Effector memory CD8-positive, alpha-beta T cell (primary cell): Measurements from ENCODE around the gene GRIPAP1.

ENCODE experiments used
- ATAC-seq: fragments of 150-1000 bp; cut with Tn5 transposase; replicated peaks from 2 replicates; pipeline ENCODE4 v1.10.0; 2021; ENCODE audit warnings: mild to moderate bottlenecking, moderate library complexity
- DNase-seq, 3 experiments: peaks; one replicate each; pipeline ENCODE4 v3.0.0; 2021
- H3K27ac Mint-ChIP-seq, 2 donors: one replicate each; pipeline ENCODE4 v1.8.0; 2022; ENCODE audit warnings: mild to moderate bottlenecking in 2 of 2, mixed read lengths in 2 of 2, moderate library complexity in 2 of 2
- H3K27me3 Mint-ChIP-seq, 2 donors: one replicate each; pipeline ENCODE4 v1.8.0; 2022; ENCODE audit warnings: mixed read lengths in 2 of 2
- H3K36me3 Mint-ChIP-seq: one replicate; pipeline ENCODE4 v1.8.0; 2022; ENCODE audit warnings: mild to moderate bottlenecking, moderate library complexity, mixed read lengths; ENCODE audit not compliant: insufficient read depth
- H3K4me1 Mint-ChIP-seq, 2 donors: one replicate each; pipeline ENCODE4 v1.8.0; 2022; ENCODE audit warnings: low read depth in 2 of 2, mixed read lengths in 2 of 2
- H3K4me3 Mint-ChIP-seq, 2 donors: one replicate each; pipeline ENCODE4 v1.8.0; 2022; ENCODE audit warnings: mild to moderate bottlenecking in 2 of 2, mixed read lengths in 2 of 2, moderate library complexity in 2 of 2
- H3K9me3 Mint-ChIP-seq, 2 donors: one replicate each; pipeline ENCODE4 v1.8.0; 2022; ENCODE audit warnings: mixed read lengths in 2 of 2

GRIPAP1 gene

DNA sequence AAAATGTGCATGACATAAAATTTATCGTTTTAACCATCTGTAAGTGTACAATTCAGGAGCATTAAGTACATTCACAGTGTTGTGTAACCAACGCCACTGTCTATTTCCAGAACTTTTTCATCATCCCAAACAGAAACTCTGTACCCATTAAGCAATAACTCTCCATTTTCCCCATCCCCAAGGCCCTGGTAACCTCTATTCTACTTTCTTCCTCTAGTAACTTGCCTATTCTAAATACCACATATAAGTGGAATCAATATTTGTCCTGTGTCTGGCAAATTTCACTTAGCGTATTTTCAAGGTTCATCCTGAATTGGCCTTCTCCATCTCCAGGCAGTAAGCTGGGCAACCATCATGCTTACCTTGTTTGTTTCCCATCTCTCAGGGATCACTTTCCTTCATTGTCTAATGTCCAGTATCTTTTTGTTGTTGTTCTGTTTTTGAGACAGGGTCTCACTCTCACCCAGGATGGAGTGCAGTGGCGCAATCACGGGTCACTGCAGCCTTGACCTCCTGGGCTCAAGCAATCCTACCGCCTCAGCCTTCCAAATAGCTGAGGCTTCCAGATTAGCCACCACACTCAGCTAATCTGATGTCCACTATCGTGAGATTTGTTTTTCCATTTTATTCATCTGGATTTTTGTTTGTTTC lies 17.7 kb upstream of the GRIPAP1 start:
- Mint-ChIP-seq H3K27ac (no peak overlapping the region), H3K4me3 (no peak overlapping the region), H3K4me1 (no peaks in the 10 kb centered on the region), H3K9me3 (no peaks in the 10 kb centered on the region), H3K27me3 (no peaks in the 10 kb centered on the region), H3K36me3 (peaks cover 4% of the 10 kb centered on the region)
- no peak for DNase-seq
- ATAC-seq: no peak

DNA sequence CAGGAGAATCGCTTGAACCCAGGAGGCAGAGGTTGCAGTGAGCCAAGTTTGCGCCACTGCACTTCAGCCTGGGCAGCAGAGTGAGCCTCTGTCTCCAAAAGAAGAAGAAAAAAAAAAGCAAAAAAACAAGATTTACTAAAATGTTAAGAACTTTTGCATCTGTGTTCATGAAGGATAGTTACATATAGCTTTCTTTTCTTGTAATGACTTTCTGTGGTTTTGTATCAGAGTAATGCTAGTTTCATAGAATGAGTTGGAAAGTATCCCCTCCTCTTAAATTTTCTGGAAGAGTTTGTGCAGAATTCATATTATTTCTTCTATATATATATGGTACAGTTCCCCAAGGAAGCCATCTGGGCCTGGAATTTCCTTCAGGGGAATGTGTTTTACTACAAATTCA lies 17.0 kb upstream of the GRIPAP1 start:
- no peaks in the 10 kb centered on the region for H3K27me3 Mint-ChIP-seq
- no peak for ATAC-seq
- no peaks in the 10 kb centered on the region for H3K4me1 Mint-ChIP-seq
- H3K36me3 Mint-ChIP-seq: peaks cover 4% of the 10 kb centered on the region
- no peaks in the 10 kb centered on the region for H3K9me3 Mint-ChIP-seq
- no peak for DNase-seq
- H3K27ac Mint-ChIP-seq: no peak overlapping the region
- H3K4me3 Mint-ChIP-seq: no peak overlapping the region

DNA sequence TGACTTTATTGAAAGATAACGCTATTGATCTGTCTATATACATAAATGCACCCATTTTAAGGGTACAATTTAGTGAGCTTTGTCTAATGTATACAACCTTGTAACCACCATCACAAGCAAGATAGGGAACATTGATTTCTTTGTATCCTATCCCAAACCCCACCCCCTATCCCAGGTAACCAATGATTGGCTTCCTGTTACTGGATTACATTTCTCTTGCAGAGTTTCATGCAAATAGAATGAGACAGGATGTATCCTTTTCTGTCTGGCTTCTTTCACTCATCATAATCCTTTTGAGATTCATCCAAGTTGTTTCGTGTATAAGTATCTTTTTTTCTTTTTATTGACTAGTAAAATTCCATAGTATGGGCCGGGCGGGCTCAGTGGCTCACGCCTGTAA lies 1.6 kb upstream of the GRIPAP1 start:
- Mint-ChIP-seq H3K27ac (peak overlapping the region in 1 of 2 donors; percentile 58), H3K27me3 (no peaks in the 10 kb centered on the region), H3K36me3 (peaks cover 31% of the 10 kb centered on the region), H3K9me3 (no peaks in the 10 kb centered on the region), H3K4me1 (peaks cover 13 to 15% of the 10 kb centered on the region in 2 donors), H3K4me3 (peak overlapping the region; percentile 37 to 41)
- ATAC-seq (no peak), DNase-seq (no peak)

DNA sequence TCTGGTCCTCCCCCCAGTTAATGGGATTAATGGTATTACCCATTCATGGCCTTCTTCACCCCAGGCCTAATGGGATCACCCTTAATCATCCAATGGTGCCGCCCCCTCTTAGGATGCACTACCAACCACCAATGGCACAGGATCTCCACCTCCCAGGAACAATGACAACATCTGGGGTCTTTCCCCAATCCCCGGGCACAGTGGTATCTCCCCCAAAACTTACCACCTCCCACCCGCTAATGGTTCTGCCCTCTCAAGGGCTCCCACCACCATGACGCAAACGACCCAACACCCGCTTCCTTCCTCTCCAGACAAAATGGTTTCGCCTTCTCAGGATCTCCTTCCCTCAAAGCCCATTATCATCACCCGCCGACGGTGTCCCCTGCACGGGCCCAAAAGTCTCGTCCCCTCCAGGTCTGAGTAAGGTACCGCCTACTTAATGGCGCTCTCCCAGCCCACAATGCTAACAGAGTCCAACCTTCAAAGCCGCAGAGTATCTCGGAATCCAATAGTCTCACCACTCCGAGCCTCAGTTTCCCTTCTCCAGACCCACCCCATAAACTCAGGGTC lies 458 bp downstream of the GRIPAP1 start:
- Mint-ChIP-seq H3K9me3 (no peaks in the 10 kb centered on the region), H3K27me3 (no peaks in the 10 kb centered on the region), H3K4me1 (peaks cover 23 to 30% of the 10 kb centered on the region in 2 donors), H3K4me3 (peak overlapping the region; percentile 98 to 99), H3K36me3 (peaks cover 40% of the 10 kb centered on the region), H3K27ac (peak overlapping the region; percentile 99 to 100)
- ATAC-seq (peak; percentile 68), DNase-seq (peak; percentile 57 to 62 (median 60))

DNA sequence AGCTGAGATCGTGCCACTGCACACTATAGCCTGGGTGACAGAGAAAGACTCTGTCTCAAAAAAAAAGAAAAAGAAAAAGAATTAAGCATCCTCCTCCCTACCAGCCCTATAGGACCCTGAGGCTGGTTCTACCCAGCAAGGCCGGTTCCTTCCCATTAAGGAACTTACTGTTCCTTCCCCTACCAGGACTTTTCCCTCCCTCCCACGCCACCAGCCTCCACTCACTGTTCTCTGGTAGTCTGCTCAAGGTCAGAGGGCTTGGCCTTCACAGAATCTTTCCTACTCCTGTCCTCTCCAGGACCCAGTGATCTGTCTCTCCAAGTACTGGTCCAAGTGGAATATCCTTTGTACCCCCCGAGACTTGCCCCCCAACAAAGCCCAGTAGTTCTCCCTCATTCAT lies 1.4 kb downstream of the GRIPAP1 start:
- Mint-ChIP-seq H3K36me3 (peaks cover 42% of the 10 kb centered on the region), H3K27me3 (no peaks in the 10 kb centered on the region), H3K27ac (peak overlapping the region; percentile 99 to 100), H3K9me3 (no peaks in the 10 kb centered on the region), H3K4me3 (peak overlapping the region; percentile 98 to 99), H3K4me1 (peaks cover 23 to 30% of the 10 kb centered on the region in 2 donors)
- ATAC-seq (no peak), DNase-seq (no peak)

DNA sequence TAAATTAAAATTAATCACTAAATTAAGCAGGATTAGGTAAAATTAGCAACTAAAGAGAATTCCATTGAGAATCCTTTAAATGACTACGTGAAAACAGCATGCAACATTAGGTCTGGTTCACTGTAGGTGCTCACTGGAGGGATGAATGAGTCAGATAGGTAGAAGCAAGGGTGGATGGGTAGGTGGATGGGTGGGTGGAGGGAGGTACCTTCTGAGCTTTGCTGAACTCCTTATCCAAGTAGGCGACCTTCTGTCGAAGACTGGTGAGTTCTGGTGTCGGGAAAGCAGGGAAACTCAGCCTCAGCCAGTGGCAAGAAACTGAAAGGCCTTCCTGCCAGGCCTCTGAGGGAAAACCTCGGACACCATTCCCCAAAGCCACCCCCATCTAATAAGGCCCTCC lies 3.0 kb downstream of the GRIPAP1 start:
- DNase-seq (no peak), ATAC-seq (no peak)
- Mint-ChIP-seq H3K27ac (no peak overlapping the region), H3K4me3 (no peak overlapping the region), H3K36me3 (peaks cover 46% of the 10 kb centered on the region), H3K4me1 (peaks cover 27 to 36% of the 10 kb centered on the region in 2 donors), H3K9me3 (no peaks in the 10 kb centered on the region), H3K27me3 (no peaks in the 10 kb centered on the region)

DNA sequence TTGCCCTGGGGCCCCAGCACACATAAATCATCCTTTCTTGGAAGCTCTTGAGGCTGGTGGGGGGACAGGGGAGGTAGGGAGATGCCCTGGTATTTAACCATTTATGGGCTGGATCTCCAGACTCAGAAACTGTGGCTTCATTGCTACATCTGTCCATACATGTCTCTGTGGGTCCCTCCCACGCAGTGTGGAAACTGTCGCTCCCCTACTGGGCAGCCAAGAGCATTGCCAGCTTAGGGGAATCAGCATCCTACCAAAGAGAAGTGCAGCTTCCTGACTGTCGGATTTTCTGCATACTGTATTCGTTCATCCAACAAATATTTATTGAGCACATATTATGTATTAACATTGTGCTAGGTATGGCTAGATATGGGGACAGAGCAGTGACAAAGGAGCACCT lies 3.7 kb downstream of the GRIPAP1 start:
- Mint-ChIP-seq H3K4me1 (peaks cover 27 to 36% of the 10 kb centered on the region in 2 donors), H3K36me3 (peaks cover 45% of the 10 kb centered on the region), H3K27me3 (no peaks in the 10 kb centered on the region), H3K27ac (no peak overlapping the region), H3K4me3 (no peak overlapping the region), H3K9me3 (no peaks in the 10 kb centered on the region)
- ATAC-seq (no peak), DNase-seq (no peak)

DNA sequence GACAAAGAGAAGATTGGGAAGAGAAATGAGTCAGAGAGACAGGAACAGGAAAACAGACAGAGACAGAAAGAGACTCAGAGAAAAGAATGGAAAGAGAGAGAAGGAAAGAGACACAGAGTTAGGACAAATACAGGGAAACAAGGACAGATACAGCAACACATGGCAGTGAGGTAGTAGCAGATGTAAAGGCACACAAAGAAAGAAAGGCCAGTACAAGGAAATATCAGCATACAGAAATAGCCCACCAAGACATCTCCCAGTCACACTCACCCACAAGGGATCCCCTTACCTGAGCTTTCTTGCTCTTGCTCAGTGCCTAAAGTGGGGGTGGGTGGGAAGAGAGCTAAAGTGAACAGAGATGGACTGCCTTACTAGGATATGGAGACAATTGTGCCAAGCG lies 4.2 kb downstream of the GRIPAP1 start:
- ATAC-seq (no peak), DNase-seq (no peak)
- Mint-ChIP-seq H3K4me3 (peak overlapping the region in 1 of 2 donors; percentile 21), H3K9me3 (no peaks in the 10 kb centered on the region), H3K27me3 (no peaks in the 10 kb centered on the region), H3K27ac (peak overlapping the region in 1 of 2 donors; percentile 81), H3K4me1 (peaks cover 27 to 36% of the 10 kb centered on the region in 2 donors), H3K36me3 (peaks cover 43% of the 10 kb centered on the region)

DNA sequence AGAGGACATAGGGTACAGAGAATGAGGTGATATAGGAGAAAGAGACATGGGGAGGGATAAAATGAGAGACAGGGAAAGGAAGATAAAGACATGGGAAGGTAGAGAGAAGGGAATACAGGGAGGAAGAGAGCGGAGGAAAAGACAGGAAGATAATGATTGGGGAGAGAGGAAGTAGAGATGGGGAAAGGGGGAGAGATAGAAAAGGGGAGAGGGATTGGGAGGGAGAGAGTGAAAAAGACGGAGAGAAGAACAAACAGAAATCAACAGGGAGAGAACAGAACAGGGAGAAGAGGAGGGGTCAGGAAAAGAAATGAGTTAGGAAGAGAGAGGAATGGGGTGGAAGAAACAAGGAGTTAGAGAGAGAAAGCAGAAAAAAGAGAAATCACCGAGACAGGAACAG lies 4.6 kb downstream of the GRIPAP1 start:
- peaks cover 27 to 36% of the 10 kb centered on the region in 2 donors for H3K4me1 Mint-ChIP-seq
- ATAC-seq: no peak
- peak overlapping the region in 1 of 2 donors; percentile 81 for H3K27ac Mint-ChIP-seq
- no peaks in the 10 kb centered on the region for H3K9me3 Mint-ChIP-seq
- H3K4me3 Mint-ChIP-seq: peak overlapping the region in 1 of 2 donors; percentile 21
- H3K27me3 Mint-ChIP-seq: no peaks in the 10 kb centered on the region
- DNase-seq: no peak
- H3K36me3 Mint-ChIP-seq: peaks cover 43% of the 10 kb centered on the region

DNA sequence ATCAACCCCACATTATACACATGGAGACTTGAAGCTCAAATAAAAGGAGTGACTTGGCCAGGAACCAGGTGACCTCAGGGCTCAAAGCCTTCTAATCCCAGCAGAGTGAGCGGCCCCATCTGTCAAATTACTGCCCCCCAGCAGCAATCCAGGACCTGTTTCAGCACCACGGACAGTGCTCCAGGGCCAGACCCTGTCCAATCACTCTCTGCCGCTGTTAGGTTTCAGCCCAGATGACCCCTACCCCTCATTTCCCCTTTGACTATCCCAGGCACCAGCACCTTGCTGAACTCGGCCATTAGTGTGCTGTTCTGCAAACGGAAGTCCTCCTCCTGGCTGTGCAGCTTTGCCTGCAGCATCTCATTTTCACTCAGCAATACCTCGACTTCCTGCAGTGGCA lies 5.1 kb downstream of the GRIPAP1 start:
- Mint-ChIP-seq H3K36me3 (peaks cover 43% of the 10 kb centered on the region), H3K4me1 (peaks cover 27 to 36% of the 10 kb centered on the region in 2 donors), H3K27ac (peak overlapping the region in 1 of 2 donors; percentile 81), H3K27me3 (no peaks in the 10 kb centered on the region), H3K4me3 (no peak overlapping the region), H3K9me3 (no peaks in the 10 kb centered on the region)
- DNase-seq (no peak), ATAC-seq (no peak)

DNA sequence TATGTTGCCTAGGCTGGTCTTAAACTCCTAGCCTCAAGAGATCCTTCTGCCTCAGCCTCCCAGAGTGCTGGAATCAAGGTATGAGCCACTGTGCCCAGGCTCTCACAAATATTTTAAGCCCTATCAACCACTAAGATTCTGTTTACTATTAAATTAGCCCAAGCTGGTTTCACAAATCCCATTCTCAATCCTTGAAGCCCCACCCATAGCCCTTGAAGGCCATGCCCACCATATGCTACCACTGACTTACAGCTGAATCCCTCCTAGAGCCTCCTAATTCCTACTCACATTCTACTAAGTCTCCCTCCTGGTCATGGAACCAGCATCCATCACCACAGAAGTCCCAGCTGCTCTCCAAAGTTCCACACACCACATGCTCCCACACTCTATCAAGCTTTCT lies 9.7 kb downstream of the GRIPAP1 start:
- H3K4me3 Mint-ChIP-seq: no peak overlapping the region
- H3K27ac Mint-ChIP-seq: no peak overlapping the region
- ATAC-seq (no peak), DNase-seq (no peak)
- H3K4me1 Mint-ChIP-seq: peaks cover 8 to 9% of the 10 kb centered on the region in 2 donors
- H3K9me3 Mint-ChIP-seq: no peaks in the 10 kb centered on the region
- H3K36me3 Mint-ChIP-seq: peaks cover 40% of the 10 kb centered on the region
- no peaks in the 10 kb centered on the region for H3K27me3 Mint-ChIP-seq

DNA sequence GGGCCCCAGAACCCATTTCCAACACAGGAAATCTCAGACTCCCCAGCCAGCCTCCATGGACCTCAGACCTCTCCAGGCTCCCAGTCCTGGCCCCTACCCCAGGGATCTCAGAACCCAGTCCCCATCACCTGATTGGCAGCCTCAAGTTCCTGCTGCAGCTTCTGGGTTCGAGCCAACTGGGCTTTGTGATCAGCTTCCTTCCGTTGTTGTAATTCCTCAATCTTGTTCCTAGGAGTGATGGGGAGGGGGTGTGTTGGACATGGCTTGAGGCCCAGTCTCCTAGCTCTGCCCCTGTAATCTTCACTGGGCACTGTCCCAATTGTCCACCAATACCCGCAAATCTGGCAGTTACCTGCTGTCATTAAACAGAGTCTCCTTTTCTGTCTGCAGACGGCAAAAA lies 12.6 kb downstream of the GRIPAP1 start:
- DNase-seq: no peak
- Mint-ChIP-seq H3K27ac (no peak overlapping the region), H3K4me3 (no peak overlapping the region), H3K27me3 (no peaks in the 10 kb centered on the region), H3K4me1 (peaks cover 0 to 4% of the 10 kb centered on the region in 2 donors), H3K9me3 (no peaks in the 10 kb centered on the region), H3K36me3 (peaks cover 33% of the 10 kb centered on the region)
- no peak for ATAC-seq

DNA sequence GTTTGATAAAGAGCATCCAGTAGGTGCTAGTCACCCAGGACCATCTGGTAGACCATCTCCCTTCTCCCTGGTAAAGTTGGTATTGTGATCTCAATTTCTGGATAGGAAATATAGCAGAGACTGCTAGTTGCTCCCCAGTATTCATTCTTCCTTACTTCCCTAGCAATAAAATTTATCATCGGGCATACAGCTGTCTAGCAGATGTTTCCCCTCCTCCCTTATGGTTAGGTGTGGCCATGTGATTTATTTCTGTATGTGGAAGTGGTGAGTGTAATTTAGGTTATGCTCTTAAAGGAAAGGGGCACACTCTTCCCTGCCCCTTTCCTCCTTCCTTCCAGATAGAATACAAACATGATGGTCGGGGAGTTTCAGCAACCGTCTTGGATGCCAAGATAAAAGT lies 18.2 kb downstream of the GRIPAP1 start:
- Mint-ChIP-seq H3K4me1 (peaks cover 4% of the 10 kb centered on the region in 2 donors), H3K4me3 (no peak overlapping the region), H3K27me3 (no peaks in the 10 kb centered on the region), H3K36me3 (peaks cover 60% of the 10 kb centered on the region), H3K9me3 (no peaks in the 10 kb centered on the region), H3K27ac (no peak overlapping the region)
- DNase-seq (no peak), ATAC-seq (no peak)

DNA sequence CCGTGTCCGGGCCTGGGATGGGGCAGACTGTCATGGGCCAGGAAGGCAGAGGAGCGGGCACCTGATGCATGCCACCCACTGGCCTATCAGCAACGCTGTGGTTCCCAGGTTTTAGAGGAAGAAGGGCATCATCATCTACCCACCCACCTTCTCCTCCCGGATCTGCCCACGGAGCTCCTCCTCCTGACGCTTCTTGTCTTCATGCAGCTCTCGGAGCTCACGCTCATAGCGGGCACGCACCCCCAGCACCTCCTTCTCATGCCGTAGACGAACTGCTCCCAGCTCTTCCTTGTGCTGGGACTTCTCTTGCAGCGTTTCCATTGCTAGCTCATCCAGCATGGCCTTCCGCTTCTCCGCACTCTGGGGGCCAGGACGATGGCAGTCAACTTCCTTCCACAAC lies 19.0 kb downstream of the GRIPAP1 start:
- peaks cover 63% of the 10 kb centered on the region for H3K36me3 Mint-ChIP-seq
- H3K9me3 Mint-ChIP-seq: no peaks in the 10 kb centered on the region
- DNase-seq (no peak), ATAC-seq (no peak)
- H3K27me3 Mint-ChIP-seq: no peaks in the 10 kb centered on the region
- H3K27ac Mint-ChIP-seq: no peak overlapping the region
- H3K4me1 Mint-ChIP-seq: peaks cover 0 to 4% of the 10 kb centered on the region in 2 donors
- no peak overlapping the region for H3K4me3 Mint-ChIP-seq
